IPS-18c (cell line): ENCODE measurements around the gene PRKAR2B.
"Not testable (repeated sequence)": the region's sequence is repeated elsewhere in the genome, so short reads cannot be mapped to it uniquely, and the experiment has no call there.

Experiments used
- H3K4me3 ChIP-seq: 2 replicates; pipeline ENCODE4 v1.7.0; 2013; ENCODE audit warnings: low read depth, mild to moderate bottlenecking, low read length, moderate library complexity; ENCODE audit not compliant: insufficient read depth
- H3K9me3 ChIP-seq: one replicate; pipeline ENCODE4 v1.6.1; 2013; ENCODE audit warnings: mild to moderate bottlenecking, low read length, moderate library complexity; ENCODE audit not compliant: control insufficient read depth, insufficient read depth

Gene PRKAR2B

GRCh38 chr7:107089627-107090026 is 45.1 kb downstream of the PRKAR2B start:
- H3K9me3 ChIP-seq = peaks cover 2% of the 10 kb centered on the region
- H3K4me3 ChIP-seq = no peak overlapping the region

GRCh38 chr7:107090457-107090856 is 46.0 kb downstream of the PRKAR2B start:
- Histone ChIP-seq H3K9me3 (peaks cover 2% of the 10 kb centered on the region), H3K4me3 (no peak overlapping the region)

- Histone ChIP-seq H3K4me3 (no peak overlapping the region), H3K9me3 (peaks cover 2% of the 10 kb centered on the region)
These were observed 46.8 kb downstream of the PRKAR2B start for GRCh38 chr7:107091306-107091705.

- not testable (repeated sequence) for H3K4me3 ChIP-seq, H3K9me3 ChIP-seq
These were observed 49.2 kb downstream of the PRKAR2B start for GRCh38 chr7:107093671-107094070.

- not testable (repeated sequence) for H3K4me3 ChIP-seq, H3K9me3 ChIP-seq
These were observed 54.6 kb downstream of the PRKAR2B start for GRCh38 chr7:107099154-107099553.

GRCh38 chr7:107100824-107101223 is 56.3 kb downstream of the PRKAR2B start:
- Histone ChIP-seq H3K9me3 (peaks cover 5% of the 10 kb centered on the region), H3K4me3 (no peak overlapping the region)

GRCh38 chr7:107103369-107103768 is 58.9 kb downstream of the PRKAR2B start:
- no peak overlapping the region for H3K4me3 ChIP-seq

GRCh38 chr7:107104801-107105200 is 60.3 kb downstream of the PRKAR2B start:
- no peaks in the 10 kb centered on the region for H3K9me3 ChIP-seq
- H3K4me3 ChIP-seq = no peak overlapping the region

More at GRCh38 chr7:107103369-107103768, 58.9 kb downstream of the PRKAR2B start:
- H3K9me3 ChIP-seq = peaks cover 5% of the 10 kb centered on the region

GRCh38 chr7:107105591-107106245 is 61.2 kb downstream of the PRKAR2B start:
- Histone ChIP-seq H3K4me3 (no peak overlapping the region), H3K9me3 (no peaks in the 10 kb centered on the region)

GRCh38 chr7:107108793-107109371 is 64.4 kb downstream of the PRKAR2B start:
- no peaks in the 10 kb centered on the region for H3K9me3 ChIP-seq
- no peak overlapping the region for H3K4me3 ChIP-seq

GRCh38 chr7:107109955-107110354 is 65.5 kb downstream of the PRKAR2B start:
- no peak overlapping the region for H3K4me3 ChIP-seq
- H3K9me3 ChIP-seq = no peaks in the 10 kb centered on the region

GRCh38 chr7:107111196-107111595 is 66.7 kb downstream of the PRKAR2B start:
- H3K4me3 ChIP-seq = no peak overlapping the region
- H3K9me3 ChIP-seq = no peaks in the 10 kb centered on the region

GRCh38 chr7:107113866-107114265 is 69.4 kb downstream of the PRKAR2B start:
- Histone ChIP-seq H3K4me3 (no peak overlapping the region), H3K9me3 (no peaks in the 10 kb centered on the region)

- H3K4me3 ChIP-seq = no peak overlapping the region
- no peaks in the 10 kb centered on the region for H3K9me3 ChIP-seq
These were observed 70.6 kb downstream of the PRKAR2B start for GRCh38 chr7:107115114-107115513.

- Histone ChIP-seq H3K9me3 (no peaks in the 10 kb centered on the region), H3K4me3 (no peak overlapping the region)
These were observed 71.4 kb downstream of the PRKAR2B start for GRCh38 chr7:107115762-107116540.

GRCh38 chr7:107118109-107118900 is 73.8 kb downstream of the PRKAR2B start:
- Histone ChIP-seq H3K9me3 (no peaks in the 10 kb centered on the region), H3K4me3 (no peak overlapping the region)

- no peak overlapping the region for H3K4me3 ChIP-seq
- H3K9me3 ChIP-seq = no peaks in the 10 kb centered on the region
These were observed 75.0 kb downstream of the PRKAR2B start for GRCh38 chr7:107119376-107120105.
